ENCODE data around the gene TASP1.

GRCh38 chr20:13648291-13649228 is 9.8 kb upstream of the TASP1 start:
- no peak for TF ChIP-seq EZH2 (IDR thresholded peaks at IDR 0.05; ENCODE audit: borderline replicate concordance, control insufficient read depth, low read depth, low read length)
- no peak for TF ChIP-seq CEBPZ (IDR thresholded peaks at IDR 0.05; ENCODE audit: low read depth, low read length)
- TF ChIP-seq CEBPB (IDR thresholded peaks at IDR 0.05; ENCODE audit: borderline replicate concordance in 1 of 2, low read depth in 2 of 2, low read length in 2 of 2): no peak
- no peak for TF ChIP-seq RBBP5 (conservative IDR thresholded peaks at IDR 0.05)
- TF ChIP-seq CTCF (IDR thresholded peaks at IDR 0.05 in 2 of 3, conservative IDR thresholded peaks at IDR 0.05 in 1 of 3; ENCODE audit: control insufficient read depth in 2 of 3, extremely low read depth in 1 of 3, insufficient read depth in 1 of 3, low read depth in 3 of 3, low read length in 3 of 3): no peak
- TF ChIP-seq SKIL (IDR thresholded peaks at IDR 0.05; ENCODE audit: low read depth, poor library complexity, severe bottlenecking): no peak
- no peak for TF ChIP-seq CHD2 (IDR thresholded peaks at IDR 0.05; ENCODE audit: borderline replicate concordance, low read depth, low read length)
- TF ChIP-seq YY1 (IDR thresholded peaks at IDR 0.05; ENCODE audit: low read depth, low read length): no peak
- no peak for TF ChIP-seq BACH1 (IDR thresholded peaks at IDR 0.05; ENCODE audit: borderline replicate concordance)
- TF ChIP-seq EGR1 (IDR thresholded peaks at IDR 0.05; ENCODE audit: borderline replicate concordance in 1 of 2, low read depth in 2 of 2, low read length in 2 of 2): no peak
- TF ChIP-seq RELA (IDR thresholded peaks at IDR 0.05; ENCODE audit: borderline replicate concordance, partially characterized antibody): no peak
- TF ChIP-seq POLR2A (IDR thresholded peaks at IDR 0.05; ENCODE audit: low read depth, low read length): no peak
- TF ChIP-seq EED (IDR thresholded peaks at IDR 0.05; ENCODE audit: low read depth): no peak

Data from GM12878 (cell line).